B cell (primary cell): ENCODE measurements around the gene POU6F1. TPM values are rescaled to one million over a fixed set of nuclear protein-coding genes. Genes with fewer than 3 reads are reported as not detected.

Source experiments
- ATAC-seq: fragments of 200-7000 bp; cut with Tn5 transposase; one replicate; pipeline ENCODE4 v1.10.0; 2021; ENCODE audit warnings: low read depth, mild to moderate bottlenecking, moderate number of reproducible peaks, moderate library complexity
- CTCF ChIA-PET: fragments of 350-600 bp; sonication (Branson Sonifier 250); formaldehyde crosslinking; loops from one replicate; lab custom pipeline; 2021; ENCODE audit warnings: antibody characterized with exemption, inconsistent platforms; lab: Charles Lee
- POLR2A ChIA-PET: fragments of 350-600 bp; sonication (Branson Sonifier 250); formaldehyde crosslinking; loops from one replicate; lab custom pipeline; 2021; ENCODE audit warnings: antibody characterized with exemption; lab: Charles Lee
- DNase-seq: peaks from one replicate; pipeline ENCODE4 v3.0.0; 2013
- H2AFZ ChIP-seq: 2 replicates; pipeline ENCODE4 v1.6.1; 2012; ENCODE audit warnings: mild to moderate bottlenecking, low read depth, low read length; ENCODE audit not compliant: insufficient read depth, poor library complexity, severe bottlenecking
- H3K27ac ChIP-seq, 2 donors: 1 replicate in 1 of 2; 2 replicates in 1 of 2; pipeline ENCODE4 v1.5.1; 2012 to 2013; ENCODE audit warnings: low read length in 2 of 2, mild to moderate bottlenecking in 2 of 2, moderate library complexity in 1 of 2
- H3K27me3 ChIP-seq, 4 experiments: fragments of 200-600 bp in 1 of 4; sonication (generic) in 1 of 4; replicated peaks in 1 of 4; 1 replicate in 2 of 4; 2 replicates in 2 of 4; pipeline versions ENCODE4 v1.6.1 to v1.7.0; 2013 to 2016; ENCODE audit warnings: low read length in 3 of 4, mild to moderate bottlenecking in 2 of 4, mixed read lengths in 1 of 4, moderate library complexity in 1 of 4; ENCODE audit not compliant: insufficient read depth in 4 of 4, control insufficient read depth in 3 of 4; ENCODE audit errors: control extremely low read depth in 1 of 4
- H3K36me3 ChIP-seq, 2 experiments: replicated peaks in 1 of 2; 1 replicate in 1 of 2; 2 replicates in 1 of 2; pipeline versions ENCODE4 v1.6.1 to v1.7.1; 2013; ENCODE audit warnings: low read length in 1 of 2; ENCODE audit not compliant: insufficient read depth in 2 of 2, control insufficient read depth in 1 of 2; ENCODE audit errors: control extremely low read depth in 1 of 2, extremely low read depth in 1 of 2
- H3K4me1 ChIP-seq, 2 donors: fragments of 200-600 bp in 1 of 2; sonication (generic) in 1 of 2; 1 replicate in 1 of 2; 2 replicates in 1 of 2; pipeline versions ENCODE4 v1.5.1 to v1.6.1; 2013 to 2017; ENCODE audit warnings: low read length in 2 of 2; ENCODE audit not compliant: control insufficient read depth in 2 of 2, insufficient read depth in 2 of 2
- H3K4me2 ChIP-seq: replicated peaks from 2 replicates; pipeline ENCODE3; 2012; ENCODE audit warnings: mild to moderate bottlenecking, low read depth, low read length; ENCODE audit not compliant: poor library complexity, severe bottlenecking
- H3K4me3 ChIP-seq, 5 experiments: fragments of 200-600 bp in 1 of 5; sonication (generic) in 1 of 5; 1 replicate in 3 of 5; 2 replicates in 2 of 5; pipeline versions ENCODE4 v1.5.1 to v1.7.0; 2011 to 2016; ENCODE audit warnings: low read length in 4 of 5, mild to moderate bottlenecking in 4 of 5, low read depth in 2 of 5, control low read depth in 1 of 5, moderate library complexity in 1 of 5; ENCODE audit not compliant: insufficient read depth in 1 of 5; ENCODE audit errors: control extremely low read depth in 1 of 5, extremely low read depth in 1 of 5
- H3K79me2 ChIP-seq: fragments of 200-600 bp; sonication (generic); one replicate; pipeline ENCODE4 v1.6.0; 2016; ENCODE audit warnings: low read length; ENCODE audit not compliant: control insufficient read depth, insufficient read depth
- H3K9ac ChIP-seq: fragments of 200-600 bp; sonication (generic); 2 replicates; pipeline ENCODE4 v1.6.1; 2017; ENCODE audit warnings: mild to moderate bottlenecking, low read length, moderate library complexity
- H3K9me3 ChIP-seq, 3 donors: one replicate each; pipeline versions ENCODE4 v1.6.1 to v1.7.1; 2013; ENCODE audit warnings: low read length in 2 of 3; ENCODE audit not compliant: control insufficient read depth in 2 of 3, insufficient read depth in 1 of 3; ENCODE audit errors: control extremely low read depth in 1 of 3
- H4K20me1 ChIP-seq: 2 replicates; pipeline ENCODE4 v1.6.0; 2012; ENCODE audit warnings: mild to moderate bottlenecking, low read length; ENCODE audit not compliant: insufficient read depth, control insufficient read depth, poor library complexity, severe bottlenecking
- H3K27ac Mint-ChIP-seq: one replicate; pipeline ENCODE4 v1.8.0; 2021; ENCODE audit warnings: mixed read lengths
- H3K27me3 Mint-ChIP-seq: one replicate; pipeline ENCODE4 v1.8.0; 2021; ENCODE audit warnings: mixed read lengths
- H3K4me1 Mint-ChIP-seq: one replicate; pipeline ENCODE4 v1.8.0; 2021; ENCODE audit warnings: mixed read lengths
- H3K4me3 Mint-ChIP-seq: one replicate; pipeline ENCODE4 v1.8.0; 2021; ENCODE audit warnings: mixed read lengths
- H3K9me3 Mint-ChIP-seq: one replicate; pipeline ENCODE4 v1.8.0; 2022; ENCODE audit warnings: mixed read lengths; ENCODE audit not compliant: insufficient read depth
- CTCF ChIP-seq: fragments of 200-600 bp; IDR thresholded peaks from one replicate; pipeline ENCODE4 v1.8.0; 2022; ENCODE audit warnings: antibody characterized with exemption, mild to moderate bottlenecking
- EZH2 ChIP-seq: IDR thresholded peaks from 2 replicates; pipeline ENCODE4 v1.6.1; 2012; ENCODE audit warnings: borderline replicate concordance, low read depth, mild to moderate bottlenecking, moderate library complexity, low read length; ENCODE audit not compliant: insufficient read depth, poor library complexity, severe bottlenecking
- WGBS: methylation state at CpG from one replicate; pipeline ENCODE4 v1.1.5; 2013; ENCODE audit warnings: missing lambda C conversion rate; ENCODE audit not compliant: insufficient coverage; 5-methylcytosine and 5-hydroxymethylcytosine counted together
- intact Hi-C: fragments of 100-400 bp; cut with micrococcal nuclease; formaldehyde crosslinking; loops from one replicate; pipeline ENCODE4 v1.10.0; 2022
- polyA plus RNA-seq: library from polyadenylated mRNA; depleted of rRNA; stranded (reverse); fragments of >200 nt; gene quantifications from 2 replicates; pipeline ENCODE4 v1.2.3, GENCODE V29; 2012
- total RNA-seq, 2 donors: library from RNA; stranded (reverse); fragments of 120-200 nt in 1 of 2; gene quantifications; 1 replicate in 1 of 2; 2 replicates in 1 of 2; pipeline versions ENCODE4 v1.2.3 to v1.2.4, GENCODE V29; 2013 to 2022

POU6F1 gene
- total and polyA plus RNA-seq, 2 donors (not counting 1 experiment from before 2014, with no cell fraction given), result 27.7 to 62.6 TPM

- CTCF ChIA-PET, result interaction anchor here (1.0 to 2.4 kb wide), 3 partner anchors 21 to 124 kb away, joined by 3 to 20 read pairs (median 18); partner anchors contain the start of genes DAZAP2 and SMAGP
- Histone ChIP-seq H3K4me2 (peak overlapping the region; percentile 96), H3K9ac (no peak overlapping the region), H4K20me1 (no peaks in the 10 kb centered on the region), H3K4me1 (peaks cover 6 to 18% of the 10 kb centered on the region in 2 donors), H2AFZ (peak overlapping the region; percentile 84), H3K9me3 (no peaks in the 10 kb centered on the region), H3K79me2 (peaks cover 3% of the 10 kb centered on the region), H3K36me3 (no peaks in the 10 kb centered on the region), H3K4me3 (peak overlapping the region in 4 of 5 experiments; percentile 38 to 86 (median 78)), H3K27ac (peak overlapping the region; percentile 64 to 93), H3K27me3 (no peaks in the 10 kb centered on the region)
- intact Hi-C loops, result loop anchor here (1.0 to 5.0 kb wide), 5 partner anchors 43 to 1791 kb away; partner anchors contain the start of genes EIF4B, SMAGP and TFCP2
- H3K27ac Mint-ChIP-seq, result peak overlapping the region; percentile 64
- peaks cover 19% of the 10 kb centered on the region for H3K4me1 Mint-ChIP-seq
- peak overlapping the region; percentile 75 for H3K4me3 Mint-ChIP-seq
- POLR2A ChIA-PET, result interaction anchor here (1.6 to 2.5 kb wide), 3 partner anchors 22 to 190 kb away, joined by 6 to 70 read pairs (median 9); partner anchors contain the start of genes DAZAP2 and SLC11A2
- DNase-seq (no peak), ATAC-seq (no peak)
- 80% methylated on average over 5 of the region's 7 CpGs for WGBS
- TF ChIP-seq EZH2 (no peak), CTCF (no peak)
- no peaks in the 10 kb centered on the region for H3K27me3 Mint-ChIP-seq
- no peaks in the 10 kb centered on the region for H3K9me3 Mint-ChIP-seq
These were observed 1.2 kb downstream of the POU6F1 start for GRCh38 chr12:51216642-51217041.

GRCh38 chr12:51214895-51215294 is 3.0 kb downstream of the POU6F1 start:
- WGBS, result 100% methylated on average over 4 of the region's 5 CpGs
- Mint-ChIP-seq H3K27me3 (no peaks in the 10 kb centered on the region), H3K4me3 (no peak overlapping the region), H3K9me3 (no peaks in the 10 kb centered on the region), H3K4me1 (peaks cover 18% of the 10 kb centered on the region), H3K27ac (no peak overlapping the region)
- no peaks in the 10 kb centered on the region for H3K27me3 ChIP-seq
- H3K9me3 ChIP-seq, result no peaks in the 10 kb centered on the region
- ChIA-PET POLR2A (interaction anchor here (0.6 kb wide), 1 partner anchor 55 kb away, joined by 3 read pairs; the partner anchor contains the start of gene SMAGP), CTCF (interaction anchor here (0.7 kb wide), 1 partner anchor 120 kb away, joined by 4 read pairs; no protein-coding TSS in a partner anchor)
- peaks cover 6 to 18% of the 10 kb centered on the region in 2 donors for H3K4me1 ChIP-seq
- intact Hi-C loops, result loop anchor here (5.0 kb wide), 3 partner anchors 127 to 1792 kb away; partner anchors contain the start of gene EIF4B
- no peak for DNase-seq
- TF ChIP-seq CTCF, result no peak
- TF ChIP-seq EZH2, result no peak
- no peak overlapping the region for H3K9ac ChIP-seq
- no peaks in the 10 kb centered on the region for H4K20me1 ChIP-seq
- no peak overlapping the region for H3K4me3 ChIP-seq
- peaks cover 3% of the 10 kb centered on the region for H3K79me2 ChIP-seq
- ATAC-seq, result no peak
- peaks cover 0 to 5% of the 10 kb centered on the region in 2 experiments for H3K36me3 ChIP-seq
- H3K4me2 ChIP-seq, result no peak overlapping the region
- H3K27ac ChIP-seq, result no peak overlapping the region
- no peak overlapping the region for H2AFZ ChIP-seq
